ENCODE measurements around the gene FER1L5.

DNA sequence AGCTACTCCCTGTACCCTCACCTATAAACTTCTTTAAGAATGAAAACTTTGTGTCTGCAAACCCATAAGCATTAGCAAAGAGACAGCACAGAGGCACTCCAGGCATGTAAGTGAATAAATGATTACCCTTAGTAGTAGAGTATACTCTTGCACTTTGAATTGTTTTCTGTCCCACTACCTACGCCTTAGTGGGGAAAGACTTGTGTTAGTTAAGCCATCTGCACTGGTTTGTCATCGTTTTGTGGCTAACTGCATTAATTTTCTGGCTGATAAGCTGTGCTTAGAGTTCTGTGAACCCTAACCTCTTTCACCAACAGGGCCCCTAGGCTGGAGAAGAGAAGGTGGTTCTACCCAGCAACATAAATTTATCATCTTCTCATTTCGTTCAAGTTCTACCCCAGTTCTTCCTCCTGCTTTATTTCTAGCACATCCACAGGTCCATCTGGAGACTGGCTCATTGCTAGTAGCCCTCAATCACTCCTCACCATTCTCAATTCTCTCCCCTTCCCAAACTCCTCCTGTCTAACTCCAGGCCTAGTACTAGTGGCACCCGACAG is 96.6 kb downstream of the FER1L5 start:
- TF ChIP-seq, protein P1, sequence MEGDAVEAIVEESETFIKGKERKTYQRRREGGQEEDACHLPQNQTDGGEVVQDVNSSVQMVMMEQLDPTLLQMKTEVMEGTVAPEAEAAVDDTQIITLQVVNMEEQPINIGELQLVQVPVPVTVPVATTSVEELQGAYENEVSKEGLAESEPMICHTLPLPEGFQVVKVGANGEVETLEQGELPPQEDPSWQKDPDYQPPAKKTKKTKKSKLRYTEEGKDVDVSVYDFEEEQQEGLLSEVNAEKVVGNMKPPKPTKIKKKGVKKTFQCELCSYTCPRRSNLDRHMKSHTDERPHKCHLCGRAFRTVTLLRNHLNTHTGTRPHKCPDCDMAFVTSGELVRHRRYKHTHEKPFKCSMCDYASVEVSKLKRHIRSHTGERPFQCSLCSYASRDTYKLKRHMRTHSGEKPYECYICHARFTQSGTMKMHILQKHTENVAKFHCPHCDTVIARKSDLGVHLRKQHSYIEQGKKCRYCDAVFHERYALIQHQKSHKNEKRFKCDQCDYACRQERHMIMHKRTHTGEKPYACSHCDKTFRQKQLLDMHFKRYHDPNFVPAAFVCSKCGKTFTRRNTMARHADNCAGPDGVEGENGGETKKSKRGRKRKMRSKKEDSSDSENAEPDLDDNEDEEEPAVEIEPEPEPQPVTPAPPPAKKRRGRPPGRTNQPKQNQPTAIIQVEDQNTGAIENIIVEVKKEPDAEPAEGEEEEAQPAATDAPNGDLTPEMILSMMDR (conservative IDR thresholded peaks at IDR 0.05; ENCODE audit: low read depth in 2 of 2) = no peak
- TF ChIP-seq NANOG (IDR thresholded peaks at IDR 0.05; ENCODE audit: borderline replicate concordance) = no peak
- no peak for TF ChIP-seq REST (IDR thresholded peaks at IDR 0.05; ENCODE audit: unreplicated experiment)
- no peak for TF ChIP-seq EZH2 (IDR thresholded peaks at IDR 0.05; ENCODE audit: low read depth, unreplicated experiment)
- TF ChIP-seq JUNB (IDR thresholded peaks at IDR 0.05; ENCODE audit: unreplicated experiment) = no peak
- TF ChIP-seq POLR2AphosphoS5 (IDR thresholded peaks at IDR 0.05; ENCODE audit: low read depth) = no peak
- no peak for TF ChIP-seq CREB1 (CRISPR knock-in tag; IDR thresholded peaks at IDR 0.05; ENCODE audit: low read depth)
- TF ChIP-seq EZH2phosphoT487 (IDR thresholded peaks at IDR 0.05; ENCODE audit: unreplicated experiment) = no peak
- TF ChIP-seq ZNF462 (CRISPR knock-in tag; IDR thresholded peaks at IDR 0.05) = no peak
- TF ChIP-seq, protein P2, sequence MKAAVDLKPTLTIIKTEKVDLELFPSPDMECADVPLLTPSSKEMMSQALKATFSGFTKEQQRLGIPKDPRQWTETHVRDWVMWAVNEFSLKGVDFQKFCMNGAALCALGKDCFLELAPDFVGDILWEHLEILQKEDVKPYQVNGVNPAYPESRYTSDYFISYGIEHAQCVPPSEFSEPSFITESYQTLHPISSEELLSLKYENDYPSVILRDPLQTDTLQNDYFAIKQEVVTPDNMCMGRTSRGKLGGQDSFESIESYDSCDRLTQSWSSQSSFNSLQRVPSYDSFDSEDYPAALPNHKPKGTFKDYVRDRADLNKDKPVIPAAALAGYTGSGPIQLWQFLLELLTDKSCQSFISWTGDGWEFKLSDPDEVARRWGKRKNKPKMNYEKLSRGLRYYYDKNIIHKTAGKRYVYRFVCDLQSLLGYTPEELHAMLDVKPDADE (IDR thresholded peaks at IDR 0.05) = no peak
- TF ChIP-seq STAT1 (IDR thresholded peaks at IDR 0.05; ENCODE audit: unreplicated experiment) = no peak
- TF ChIP-seq ZNF114 (CRISPR knock-in tag; IDR thresholded peaks at IDR 0.05) = no peak
- TF ChIP-seq ZNF331 (CRISPR knock-in tag; IDR thresholded peaks at IDR 0.05; ENCODE audit: low read depth) = no peak
